Measurements from ENCODE around the gene METTL1.

Gene METTL1

DNA sequence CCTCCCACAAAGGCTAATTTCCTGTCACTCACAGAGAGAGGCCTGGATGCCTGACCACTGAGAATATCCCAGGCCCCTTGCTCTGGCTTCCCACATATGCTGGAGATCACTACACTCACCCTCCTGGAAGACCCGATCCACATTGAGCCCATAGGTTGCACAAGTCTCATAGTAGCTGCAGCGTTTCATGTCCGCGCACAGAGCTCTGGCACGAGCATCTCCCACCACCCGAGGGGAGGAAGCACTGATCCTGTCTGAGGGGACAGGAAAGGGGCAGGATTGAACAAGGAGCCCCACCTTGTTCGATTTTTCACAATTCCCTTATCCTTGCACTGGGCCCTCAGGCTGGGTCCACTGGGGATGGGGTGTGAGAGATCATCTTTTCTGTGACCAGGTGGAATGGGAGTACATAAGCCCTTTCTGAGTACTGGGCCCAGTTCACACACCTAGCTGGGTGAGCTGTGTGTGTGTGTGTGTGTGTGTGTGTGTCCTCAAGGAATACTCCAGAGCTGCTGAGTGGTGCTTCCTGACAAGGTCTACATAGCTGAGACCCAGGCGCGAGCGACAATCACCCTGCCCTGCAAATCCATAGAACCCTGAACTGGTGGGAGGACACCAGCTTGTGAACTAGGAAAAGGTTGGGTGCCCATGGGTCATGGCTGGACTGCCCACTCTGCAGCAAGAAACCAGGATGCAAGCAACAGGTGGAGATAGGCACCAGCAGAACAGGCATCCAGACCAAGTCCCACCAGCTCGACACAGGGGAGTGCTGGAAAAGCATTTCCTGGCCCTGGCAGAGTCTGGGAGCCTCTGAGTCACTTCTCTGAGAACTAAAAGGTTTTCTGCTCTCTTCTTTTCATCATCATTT is 38.9 kb downstream of the METTL1 start:
- no peak overlapping the region for H3K4me3 ChIP-seq (ENCODE audit: insufficient read depth, low read depth, low read length, poor library complexity, severe bottlenecking)
- H3K36me3 ChIP-seq (ENCODE audit: control insufficient read depth, insufficient read depth, low read length), result peaks cover 95% of the 10 kb centered on the region
- no peaks in the 10 kb centered on the region for H3K27me3 ChIP-seq (replicated peaks; ENCODE audit: control insufficient read depth, insufficient read depth, low read length, poor library complexity, severe bottlenecking)
- DNase-seq, result no peak
- H3K9me3 ChIP-seq (ENCODE audit: control insufficient read depth, low read length), result no peaks in the 10 kb centered on the region
- no peaks in the 10 kb centered on the region for H3K4me1 ChIP-seq (ENCODE audit: control insufficient read depth, insufficient read depth, low read length, poor library complexity, severe bottlenecking)
- no peak overlapping the region for H3K27ac ChIP-seq (ENCODE audit: insufficient read depth, low read length, poor library complexity, severe bottlenecking)

DNA sequence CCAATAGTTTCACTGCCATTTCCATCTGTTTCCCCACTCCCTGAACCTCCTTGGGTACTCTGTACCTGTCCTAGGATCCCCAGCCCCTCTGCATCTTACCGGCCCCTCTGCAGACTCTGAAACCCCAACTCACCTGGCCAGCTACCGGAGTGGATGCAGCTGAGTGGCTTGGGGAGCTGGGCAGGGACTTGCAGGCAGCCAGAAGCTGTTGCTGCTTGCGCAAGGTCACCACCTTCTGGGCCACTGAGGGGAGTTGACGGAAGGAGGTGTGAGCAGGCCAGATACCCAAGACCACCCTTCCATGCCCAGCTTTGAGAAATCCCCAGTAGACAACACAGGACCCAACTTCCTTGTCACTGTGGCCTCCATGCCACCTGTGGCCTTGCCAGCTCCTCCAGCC is 39.6 kb downstream of the METTL1 start:
- no peak for DNase-seq
- H3K27me3 ChIP-seq (replicated peaks; ENCODE audit: control insufficient read depth, insufficient read depth, low read length, poor library complexity, severe bottlenecking), result no peaks in the 10 kb centered on the region
- H3K27ac ChIP-seq (ENCODE audit: insufficient read depth, low read length, poor library complexity, severe bottlenecking), result no peak overlapping the region
- no peaks in the 10 kb centered on the region for H3K4me1 ChIP-seq (ENCODE audit: control insufficient read depth, insufficient read depth, low read length, poor library complexity, severe bottlenecking)
- H3K9me3 ChIP-seq (ENCODE audit: control insufficient read depth, low read length), result no peaks in the 10 kb centered on the region
- peaks cover 96% of the 10 kb centered on the region for H3K36me3 ChIP-seq (ENCODE audit: control insufficient read depth, insufficient read depth, low read length)
- H3K4me3 ChIP-seq (ENCODE audit: insufficient read depth, low read depth, low read length, poor library complexity, severe bottlenecking), result no peak overlapping the region

DNA sequence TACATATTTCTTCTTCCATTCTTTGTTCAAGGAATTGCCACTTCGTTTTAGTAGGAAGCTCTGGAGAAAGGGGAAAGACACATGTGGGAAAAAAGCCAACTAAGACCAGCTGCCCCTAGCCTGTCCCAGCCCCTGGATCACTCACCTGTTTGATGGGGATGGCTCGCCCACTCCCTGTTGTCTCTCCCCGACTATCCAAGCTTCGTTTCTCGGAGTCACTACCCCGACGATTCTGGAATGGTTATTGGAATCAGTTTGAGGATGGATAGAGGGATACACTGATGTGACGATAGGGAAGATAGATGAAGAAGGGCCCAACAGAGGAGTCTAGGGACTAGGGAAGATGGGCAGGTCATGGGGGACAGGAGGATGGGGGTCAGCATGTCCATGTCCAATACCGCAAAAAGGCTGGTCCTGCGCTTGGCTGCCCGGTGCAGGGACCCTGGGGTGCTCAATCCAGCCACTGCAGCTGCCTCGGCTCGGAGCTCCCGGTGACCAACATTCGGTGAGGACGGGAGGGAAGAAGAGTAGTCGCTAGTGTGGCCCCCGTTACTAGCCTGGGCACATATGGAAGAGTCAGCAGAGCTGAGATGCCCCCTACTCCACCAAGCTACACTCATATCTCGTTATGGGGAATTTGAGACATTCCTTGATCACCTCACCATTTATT is 40.4 kb downstream of the METTL1 start:
- no peak overlapping the region for H3K27ac ChIP-seq (ENCODE audit: insufficient read depth, low read length, poor library complexity, severe bottlenecking)

DNA sequence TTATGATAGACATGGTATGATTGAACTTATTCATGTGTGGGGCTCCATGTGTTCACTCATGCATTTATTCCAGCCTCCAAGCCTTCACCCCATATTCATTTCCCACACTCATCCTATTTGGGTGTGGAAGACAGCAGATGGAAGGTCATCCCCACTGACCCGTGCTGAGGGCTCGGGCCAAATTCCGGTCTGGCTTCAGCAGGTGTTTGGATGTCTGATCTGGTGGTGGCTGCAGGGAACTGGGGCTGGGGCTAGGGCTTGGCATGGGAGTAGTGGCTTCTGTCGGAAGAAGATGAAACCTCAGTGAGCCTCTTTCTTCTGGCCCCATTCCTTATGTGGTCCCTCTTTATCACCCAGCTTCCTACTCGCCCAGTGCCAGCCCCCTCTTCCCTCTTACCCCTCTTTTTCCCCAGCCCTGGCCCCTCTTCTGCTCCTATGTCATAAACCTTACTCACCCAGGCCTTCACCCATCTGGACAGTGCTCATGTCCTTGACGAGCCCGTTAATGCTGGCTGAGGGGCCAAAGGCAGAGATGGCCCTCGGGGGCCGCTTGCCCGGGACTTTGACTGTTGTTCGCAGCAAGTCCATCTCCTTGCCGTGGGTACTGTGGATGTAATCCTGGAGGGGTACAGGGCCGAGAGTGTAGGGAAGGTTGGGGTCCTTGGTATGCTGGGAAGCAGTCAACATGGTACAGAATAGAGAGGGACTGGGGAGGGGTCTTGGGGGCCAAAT is 41.4 kb downstream of the METTL1 start:
- no peak overlapping the region for H3K27ac ChIP-seq (ENCODE audit: insufficient read depth, low read length, poor library complexity, severe bottlenecking)
- no peak overlapping the region for H3K4me3 ChIP-seq (ENCODE audit: insufficient read depth, low read depth, low read length, poor library complexity, severe bottlenecking)
- no peaks in the 10 kb centered on the region for H3K9me3 ChIP-seq (ENCODE audit: control insufficient read depth, low read length)
- no peaks in the 10 kb centered on the region for H3K4me1 ChIP-seq (ENCODE audit: control insufficient read depth, insufficient read depth, low read length, poor library complexity, severe bottlenecking)
- no peak for DNase-seq
- H3K27me3 ChIP-seq (replicated peaks; ENCODE audit: control insufficient read depth, insufficient read depth, low read length, poor library complexity, severe bottlenecking), result no peaks in the 10 kb centered on the region
- peaks cover 93% of the 10 kb centered on the region for H3K36me3 ChIP-seq (ENCODE audit: control insufficient read depth, insufficient read depth, low read length)

More for the DNA sequence above, 40.4 kb downstream of the METTL1 start:
- Histone ChIP-seq H3K27me3 (replicated peaks; ENCODE audit: control insufficient read depth, insufficient read depth, low read length, poor library complexity, severe bottlenecking) (no peaks in the 10 kb centered on the region), H3K4me3 (ENCODE audit: insufficient read depth, low read depth, low read length, poor library complexity, severe bottlenecking) (no peak overlapping the region), H3K4me1 (ENCODE audit: control insufficient read depth, insufficient read depth, low read length, poor library complexity, severe bottlenecking) (no peaks in the 10 kb centered on the region), H3K9me3 (ENCODE audit: control insufficient read depth, low read length) (no peaks in the 10 kb centered on the region), H3K36me3 (ENCODE audit: control insufficient read depth, insufficient read depth, low read length) (peaks cover 96% of the 10 kb centered on the region)
- DNase-seq, result no peak

DNA sequence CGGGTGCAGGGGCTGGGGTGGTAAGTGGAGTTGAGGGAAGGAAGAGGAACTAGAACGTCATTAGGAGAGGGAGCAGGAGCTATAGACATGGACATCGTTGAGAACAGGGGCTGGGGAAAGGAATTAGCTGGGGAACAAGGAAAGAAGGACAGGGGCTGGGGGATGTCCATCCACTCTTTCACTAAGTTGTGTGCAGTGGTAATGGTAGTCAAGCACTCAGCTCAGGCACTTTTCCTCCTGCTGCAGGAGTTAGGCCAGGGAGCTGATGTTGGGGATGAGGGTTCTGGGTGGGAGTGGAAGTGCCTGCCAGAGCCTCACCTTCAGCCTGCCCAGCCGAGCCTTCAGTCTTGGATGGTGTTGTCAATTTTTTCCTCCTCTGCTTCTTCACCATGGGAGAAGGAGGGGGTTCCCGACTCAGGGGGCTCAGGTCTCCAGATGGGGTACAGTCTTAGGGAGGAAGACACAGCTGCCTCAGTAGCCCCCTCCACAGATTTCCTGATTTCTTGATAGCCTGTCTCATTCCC is 42.5 kb downstream of the METTL1 start:
- peaks cover 83% of the 10 kb centered on the region for H3K36me3 ChIP-seq (ENCODE audit: control insufficient read depth, insufficient read depth, low read length)
- H3K27me3 ChIP-seq (replicated peaks; ENCODE audit: control insufficient read depth, insufficient read depth, low read length, poor library complexity, severe bottlenecking), result no peaks in the 10 kb centered on the region
- no peak overlapping the region for H3K4me3 ChIP-seq (ENCODE audit: insufficient read depth, low read depth, low read length, poor library complexity, severe bottlenecking)
- DNase-seq, result no peak
- no peaks in the 10 kb centered on the region for H3K4me1 ChIP-seq (ENCODE audit: control insufficient read depth, insufficient read depth, low read length, poor library complexity, severe bottlenecking)
- H3K27ac ChIP-seq (ENCODE audit: insufficient read depth, low read length, poor library complexity, severe bottlenecking), result no peak overlapping the region
- H3K9me3 ChIP-seq (ENCODE audit: control insufficient read depth, low read length), result no peaks in the 10 kb centered on the region

DNA sequence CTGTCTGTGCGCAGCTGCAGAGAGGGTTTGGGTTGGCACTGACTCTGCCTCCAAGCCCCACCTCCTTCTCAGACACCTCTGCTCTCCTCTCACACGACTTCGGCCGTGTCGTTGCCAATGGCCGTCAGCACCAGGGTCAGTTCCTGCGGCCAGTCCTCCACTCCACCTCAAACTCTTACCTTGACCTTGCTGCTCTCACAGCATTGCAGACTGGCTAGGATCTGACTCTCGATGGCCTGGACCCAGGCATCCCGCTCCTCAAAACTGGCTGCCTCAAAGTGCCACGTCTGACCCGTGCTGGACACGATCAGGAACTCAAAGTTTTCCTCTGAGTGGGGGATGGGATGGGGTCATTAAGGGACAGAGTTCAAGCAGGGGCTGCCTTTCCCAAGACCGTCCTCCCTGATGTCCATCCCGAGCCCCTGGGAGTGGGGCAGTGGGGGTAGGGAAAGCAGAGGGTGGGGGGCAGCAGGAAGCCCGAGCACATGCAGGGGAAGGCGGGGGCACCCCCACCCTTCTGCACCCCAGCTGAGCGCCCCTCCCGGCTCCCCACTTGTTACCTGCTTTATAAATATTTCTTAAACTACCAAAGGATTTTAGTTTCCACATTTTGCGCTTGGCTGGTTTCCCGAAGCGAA is 44.0 kb downstream of the METTL1 start:
- H3K9me3 ChIP-seq (ENCODE audit: control insufficient read depth, low read length), result no peaks in the 10 kb centered on the region
- no peaks in the 10 kb centered on the region for H3K4me1 ChIP-seq (ENCODE audit: control insufficient read depth, insufficient read depth, low read length, poor library complexity, severe bottlenecking)
- H3K27me3 ChIP-seq (replicated peaks; ENCODE audit: control insufficient read depth, insufficient read depth, low read length, poor library complexity, severe bottlenecking), result no peaks in the 10 kb centered on the region
- H3K4me3 ChIP-seq (ENCODE audit: insufficient read depth, low read depth, low read length, poor library complexity, severe bottlenecking), result no peak overlapping the region
- DNase-seq, result no peak
- H3K27ac ChIP-seq (ENCODE audit: insufficient read depth, low read length, poor library complexity, severe bottlenecking), result no peak overlapping the region
- H3K36me3 ChIP-seq (ENCODE audit: control insufficient read depth, insufficient read depth, low read length), result peaks cover 68% of the 10 kb centered on the region

DNA sequence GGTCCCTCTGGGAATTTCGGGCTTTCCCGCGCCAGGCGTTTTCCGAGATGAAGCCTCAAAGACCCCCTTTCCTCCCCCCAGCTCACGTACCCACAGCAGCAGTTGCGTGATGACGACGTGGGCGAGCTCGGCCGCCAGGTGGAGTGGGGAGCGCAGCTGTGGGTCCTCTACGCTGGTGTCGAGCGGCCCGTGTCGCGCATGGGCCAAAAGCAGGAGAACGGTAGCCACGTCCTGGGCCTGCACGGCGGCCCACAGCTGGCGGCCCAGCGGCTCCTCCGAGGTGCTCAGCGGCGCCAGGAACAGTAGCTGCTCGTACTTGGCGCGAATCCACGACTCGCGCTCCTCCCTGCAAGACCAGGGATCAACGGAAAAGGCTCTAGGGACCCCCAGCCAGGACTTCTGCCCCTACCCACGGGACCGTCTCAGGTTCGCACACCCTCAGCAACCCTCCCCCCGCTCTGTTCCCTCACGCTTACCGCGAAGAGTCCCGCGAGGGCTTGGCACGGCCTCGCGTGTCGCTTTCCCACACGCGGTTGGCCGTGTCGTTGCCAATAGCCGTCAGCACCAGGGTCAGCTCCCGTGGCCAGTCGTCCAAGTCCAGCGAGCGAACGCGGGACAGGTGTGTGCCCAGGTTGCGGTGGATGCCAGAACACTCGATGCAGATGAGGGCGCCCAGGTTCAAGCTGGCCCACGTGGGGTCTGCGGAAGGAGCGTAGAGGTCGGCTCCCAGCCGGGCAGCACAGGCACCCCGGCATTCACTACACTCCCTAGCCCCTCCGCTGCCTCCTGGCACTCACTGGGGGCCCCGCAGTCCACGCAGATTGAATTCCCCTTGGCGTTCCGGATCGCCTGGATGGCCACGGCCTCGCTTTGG is 44.8 kb downstream of the METTL1 start:
- DNase-seq, result no peak
- no peaks in the 10 kb centered on the region for H3K27me3 ChIP-seq (replicated peaks; ENCODE audit: control insufficient read depth, insufficient read depth, low read length, poor library complexity, severe bottlenecking)
- no peaks in the 10 kb centered on the region for H3K9me3 ChIP-seq (ENCODE audit: control insufficient read depth, low read length)
- no peak overlapping the region for H3K27ac ChIP-seq (ENCODE audit: insufficient read depth, low read length, poor library complexity, severe bottlenecking)
- H3K36me3 ChIP-seq (ENCODE audit: control insufficient read depth, insufficient read depth, low read length), result peaks cover 60% of the 10 kb centered on the region
- H3K4me3 ChIP-seq (ENCODE audit: insufficient read depth, low read depth, low read length, poor library complexity, severe bottlenecking), result no peak overlapping the region
- H3K4me1 ChIP-seq (ENCODE audit: control insufficient read depth, insufficient read depth, low read length, poor library complexity, severe bottlenecking), result no peaks in the 10 kb centered on the region

DNA sequence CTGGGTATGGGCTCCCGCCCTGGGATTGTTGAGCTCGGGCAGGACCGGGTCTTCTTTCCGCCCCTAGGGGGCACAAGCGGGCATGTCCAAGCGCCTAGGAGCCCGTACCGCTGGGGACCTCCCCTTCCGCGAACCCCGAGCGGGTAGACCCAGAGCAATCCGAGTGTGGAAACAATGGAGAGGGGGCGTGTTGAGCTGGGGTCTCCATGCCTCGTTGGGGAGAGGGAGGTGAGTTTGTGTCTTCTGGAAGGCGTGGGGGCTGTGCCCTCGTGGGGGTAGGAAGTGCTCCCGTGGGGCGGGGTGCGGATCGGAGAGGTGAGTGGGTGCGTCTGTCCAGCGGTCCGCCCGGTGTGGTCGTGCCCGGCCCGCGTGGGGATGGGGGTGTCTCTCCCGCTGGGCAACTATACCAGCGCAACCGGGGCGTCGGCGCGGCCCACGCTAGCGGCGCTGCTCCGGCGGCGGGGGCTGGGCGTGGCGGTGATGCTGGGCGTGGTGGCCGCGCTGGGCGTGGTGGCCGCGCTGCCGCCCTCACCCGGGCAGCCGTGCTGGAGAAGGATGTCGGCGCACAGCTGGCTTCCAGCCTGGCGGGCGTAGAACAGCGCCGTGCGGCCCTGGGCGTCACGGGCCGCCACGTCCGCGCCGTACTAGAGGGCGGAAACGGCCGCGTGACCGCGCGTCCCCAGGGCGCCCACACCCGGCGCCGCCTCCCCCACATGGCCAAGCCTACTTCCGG is 45.6 kb downstream of the METTL1 start:
- no peak overlapping the region for H3K27ac ChIP-seq (ENCODE audit: insufficient read depth, low read length, poor library complexity, severe bottlenecking)
- H3K36me3 ChIP-seq (ENCODE audit: control insufficient read depth, insufficient read depth, low read length), result peaks cover 59% of the 10 kb centered on the region
- no peak overlapping the region for H3K4me3 ChIP-seq (ENCODE audit: insufficient read depth, low read depth, low read length, poor library complexity, severe bottlenecking)

More for the DNA sequence above, 45.6 kb downstream of the METTL1 start:
- DNase-seq, result peak in 1 of 3 donors; percentile 26
- H3K9me3 ChIP-seq (ENCODE audit: control insufficient read depth, low read length), result no peaks in the 10 kb centered on the region
- no peaks in the 10 kb centered on the region for H3K4me1 ChIP-seq (ENCODE audit: control insufficient read depth, insufficient read depth, low read length, poor library complexity, severe bottlenecking)
- no peaks in the 10 kb centered on the region for H3K27me3 ChIP-seq (replicated peaks; ENCODE audit: control insufficient read depth, insufficient read depth, low read length, poor library complexity, severe bottlenecking)
